ENCODE data around the gene MACROD2.

The MACROD2 gene

DNA sequence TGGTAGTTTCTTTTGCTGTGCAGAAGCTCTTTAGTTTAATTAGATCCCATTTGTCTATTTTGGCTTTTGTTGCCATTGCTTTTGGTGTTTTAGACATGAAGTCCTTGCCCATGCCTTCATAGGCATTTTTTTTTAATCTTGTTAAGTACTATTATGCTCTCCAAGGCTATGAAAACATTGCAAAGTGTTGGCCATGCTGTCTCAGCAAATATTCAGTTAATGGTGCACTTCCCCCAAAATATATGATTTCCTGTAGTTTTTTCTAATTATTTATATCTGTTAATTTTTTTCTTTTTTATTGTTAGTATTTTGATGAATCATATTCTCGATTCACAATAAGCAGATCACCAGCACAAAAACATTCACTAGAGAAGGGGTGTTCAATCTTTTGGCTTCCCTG lies 1148.2 kb downstream of the MACROD2 start:
- intact Hi-C loops (cut with DNase I) = no loop called here
- no peak for DNase-seq

GRCh38 chr20:15144916-15145315 lies 1149.6 kb downstream of the MACROD2 start:
- intact Hi-C loops (cut with DNase I) = no loop called here
- no peak for DNase-seq

GRCh38 chr20:15146948-15147347 lies 1151.6 kb downstream of the MACROD2 start:
- intact Hi-C loops (cut with DNase I) = no loop called here
- DNase-seq = peak in 22 of 42 donors; percentile 3 to 60 (median 16)

GRCh38 chr20:15154070-15154469 lies 1158.8 kb downstream of the MACROD2 start:
- no peak for DNase-seq

GRCh38 chr20:15155848-15156401 lies 1160.6 kb downstream of the MACROD2 start:
- intact Hi-C loops (cut with DNase I) = no loop called here
- DNase-seq = peak in 2 of 42 donors; percentile 11 to 23

More at GRCh38 chr20:15154070-15154469, 1158.8 kb downstream of the MACROD2 start:
- intact Hi-C loops (cut with DNase I) = no loop called here

DNA sequence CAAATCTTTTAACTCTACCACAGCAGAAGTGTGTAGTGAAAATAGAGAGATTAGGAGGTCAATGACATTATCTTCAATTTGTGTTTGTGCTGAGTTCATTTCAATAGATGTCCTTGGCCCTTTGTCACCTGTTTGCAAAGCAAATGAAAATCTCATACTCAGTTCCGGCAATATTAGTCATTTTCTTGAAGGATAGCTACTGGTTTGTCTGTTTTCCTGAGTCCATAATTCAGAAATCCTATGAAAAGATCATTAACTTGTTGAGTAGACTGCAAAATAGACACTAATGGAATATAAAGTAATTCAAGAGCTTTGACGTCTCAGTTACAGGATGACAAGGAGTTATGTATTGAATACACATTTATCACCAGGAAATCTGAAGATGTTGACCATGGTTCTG lies 1163.2 kb downstream of the MACROD2 start:
- DNase-seq = no peak
- intact Hi-C loops (cut with DNase I) = no loop called here

GRCh38 chr20:15162079-15162647 lies 1166.8 kb downstream of the MACROD2 start:
- intact Hi-C loops (cut with DNase I) = no loop called here
- no peak for DNase-seq

DNA sequence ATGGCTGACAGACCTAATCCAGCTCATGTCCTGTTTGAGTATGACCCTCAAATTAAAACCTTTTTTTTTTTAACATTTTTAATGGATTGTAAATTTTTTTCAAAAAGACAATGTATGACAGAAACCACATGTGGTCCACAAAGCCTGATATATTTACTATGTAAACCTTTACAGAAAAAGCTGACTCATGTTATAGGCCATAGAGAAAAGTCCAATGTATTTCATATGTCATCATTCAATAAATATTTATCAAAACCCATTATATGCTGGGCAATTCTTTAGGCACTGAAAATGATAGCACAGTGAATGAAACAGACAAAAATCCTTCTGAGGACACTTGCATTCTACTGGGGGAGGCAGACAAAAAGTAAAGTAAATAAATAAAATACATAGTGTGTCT lies 1168.3 kb downstream of the MACROD2 start:
- no peak for DNase-seq
- intact Hi-C loops (cut with DNase I) = no loop called here

GRCh38 chr20:15164726-15165125 lies 1169.4 kb downstream of the MACROD2 start:
- no peak for DNase-seq
- intact Hi-C loops (cut with DNase I) = no loop called here

GRCh38 chr20:15166744-15167143 lies 1171.4 kb downstream of the MACROD2 start:
- intact Hi-C loops (cut with DNase I) = no loop called here
- no peak for DNase-seq

DNA sequence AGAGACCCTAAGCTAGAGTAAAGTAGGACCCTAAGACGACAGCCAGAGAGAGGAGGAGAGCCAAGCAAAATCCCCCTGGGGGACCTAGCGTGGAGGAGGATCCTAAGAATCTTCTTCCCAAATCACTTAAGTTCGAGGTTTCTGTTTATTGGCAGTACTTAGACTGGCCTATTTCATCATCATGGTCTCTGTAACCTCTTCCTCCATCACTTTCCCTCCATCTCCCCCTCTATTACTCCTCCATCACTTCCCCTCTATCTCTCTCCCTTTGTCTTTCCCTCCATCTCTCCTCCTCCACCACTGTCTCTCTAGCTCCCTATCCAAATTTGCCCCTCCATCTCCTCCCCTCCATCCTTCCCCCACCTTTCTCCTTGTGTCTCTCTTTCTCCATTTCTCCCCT lies 1175.7 kb downstream of the MACROD2 start:
- intact Hi-C loops (cut with DNase I) = no loop called here
- no peak for DNase-seq

- intact Hi-C loops (cut with DNase I) = no loop called here
- peak in 6 of 42 donors; percentile 3 to 39 (median 16) for DNase-seq
Measured at GRCh38 chr20:15176929-15177328, 1181.6 kb downstream of the MACROD2 start.

DNA sequence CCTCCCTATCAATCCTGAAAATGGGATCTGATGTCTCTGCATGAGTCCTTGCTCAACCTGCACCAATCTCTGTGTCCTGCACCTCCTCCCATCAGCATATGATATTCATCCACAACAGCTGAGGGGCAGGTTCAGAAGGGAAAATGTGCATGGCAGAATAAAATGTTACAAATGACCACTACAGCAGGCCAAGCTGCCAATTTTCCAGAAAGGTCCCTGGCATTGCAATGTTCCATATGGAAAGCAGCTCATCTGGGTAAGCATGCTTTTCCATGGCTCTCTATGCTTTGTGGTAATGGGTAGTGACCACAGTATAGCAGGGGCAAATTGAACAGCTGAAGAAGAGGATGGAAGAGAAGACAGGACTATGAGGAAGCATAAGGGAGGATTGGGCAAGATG lies 1183.3 kb downstream of the MACROD2 start:
- intact Hi-C loops (cut with DNase I) = no loop called here
- no peak for DNase-seq

- DNase-seq = peak in 2 of 42 donors; percentile 3 to 26
Measured at GRCh38 chr20:15179381-15179780, 1184.1 kb downstream of the MACROD2 start.

GRCh38 chr20:15179781-15180180 lies 1184.5 kb downstream of the MACROD2 start:
- DNase-seq = no peak
- intact Hi-C loops (cut with DNase I) = no loop called here

More at GRCh38 chr20:15179381-15179780, 1184.1 kb downstream of the MACROD2 start:
- intact Hi-C loops (cut with DNase I) = no loop called here

DNA sequence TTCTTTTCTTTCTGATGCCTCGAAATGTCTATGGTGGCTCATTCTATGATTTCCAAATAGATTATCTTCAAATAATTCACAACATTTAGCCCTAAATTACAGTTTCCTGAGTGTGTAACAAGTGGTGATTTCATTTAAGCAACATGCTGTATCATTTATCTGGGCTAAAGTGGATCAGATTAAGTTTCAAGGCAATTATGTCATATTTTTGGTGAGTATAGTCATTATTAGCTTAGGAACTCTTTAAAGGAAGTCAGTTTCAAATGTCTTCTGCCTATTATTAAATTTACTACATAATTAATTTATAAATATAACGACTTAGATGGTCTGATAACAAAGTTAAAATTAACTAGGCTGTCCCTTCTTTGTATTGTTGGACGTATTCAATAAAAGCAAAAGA lies 1190.0 kb downstream of the MACROD2 start:
- no peak for DNase-seq
- intact Hi-C loops (cut with DNase I) = no loop called here

DNA sequence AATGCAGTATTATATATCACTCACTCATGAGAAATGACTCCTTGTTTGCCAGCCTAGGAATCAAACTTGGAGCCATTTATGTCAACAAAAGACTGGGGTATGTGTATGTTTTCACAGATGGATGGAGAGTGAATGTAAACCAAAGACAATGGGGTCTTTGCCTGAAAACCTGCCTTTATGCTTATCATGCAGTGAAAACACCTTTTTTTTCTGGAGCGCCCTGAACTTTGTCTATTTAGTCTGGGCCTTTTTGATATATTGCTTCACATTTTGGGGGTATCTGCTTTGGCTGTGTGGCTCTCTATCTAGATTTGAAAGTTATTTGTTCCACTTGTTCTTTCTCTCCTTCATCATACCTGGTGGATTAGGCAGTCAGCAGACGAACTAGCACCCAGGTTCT lies 1190.6 kb downstream of the MACROD2 start:
- intact Hi-C loops (cut with DNase I) = no loop called here
- DNase-seq = no peak

DNA sequence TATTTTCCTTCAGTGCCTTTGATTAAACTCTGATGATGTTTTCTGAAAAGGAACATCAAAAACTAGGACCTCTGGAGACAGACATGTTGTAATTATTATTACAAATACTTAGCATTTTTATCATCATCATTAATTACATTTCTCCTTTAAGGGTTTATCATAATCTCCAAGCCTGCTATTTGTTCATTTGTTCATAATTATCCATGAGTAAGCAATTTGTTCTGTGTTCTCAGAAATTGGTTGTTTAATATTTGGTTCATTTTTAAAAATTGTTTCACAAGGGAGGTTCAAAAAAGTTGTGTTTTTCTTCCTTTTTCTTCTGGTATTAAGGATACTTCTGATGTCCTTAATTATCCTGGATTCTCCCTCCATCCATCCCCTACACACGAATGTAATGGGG lies 1192.3 kb downstream of the MACROD2 start:
- DNase-seq = no peak
- intact Hi-C loops (cut with DNase I) = no loop called here

- intact Hi-C loops (cut with DNase I) = no loop called here
Measured at GRCh38 chr20:15188415-15188814, 1193.1 kb downstream of the MACROD2 start.

DNA sequence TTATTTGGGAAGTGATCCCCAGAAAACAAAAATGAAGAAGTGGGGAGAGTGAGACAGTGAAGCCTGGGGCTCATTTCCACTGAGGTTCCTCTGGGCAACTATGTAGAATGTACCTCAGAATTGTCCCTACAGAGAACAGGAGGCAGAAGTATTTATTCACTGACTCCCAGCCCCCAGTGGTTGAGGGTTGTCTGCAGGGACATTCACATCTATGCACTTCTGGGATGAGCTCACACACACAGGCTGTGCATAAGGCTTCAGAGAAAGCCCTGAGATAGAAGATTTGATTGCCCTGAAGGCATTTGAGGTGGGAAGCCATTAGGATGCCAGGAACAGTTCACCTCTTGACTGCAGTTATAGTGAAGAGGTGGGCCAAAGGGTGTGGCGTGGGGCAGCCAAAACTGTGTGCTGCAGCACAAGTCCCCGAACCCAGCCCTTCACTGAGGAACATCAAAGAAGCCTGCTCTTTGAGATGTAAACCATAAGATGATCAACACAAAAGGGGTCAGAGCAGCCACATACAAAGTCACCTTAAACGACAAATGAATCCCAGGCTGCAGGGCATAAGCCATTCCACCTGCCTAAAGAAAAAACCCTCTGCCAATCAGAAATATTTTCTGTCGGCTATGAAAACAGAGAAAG lies 1195.9 kb downstream of the MACROD2 start:
- no peak for DNase-seq
- intact Hi-C loops (cut with DNase I) = no loop called here

More at GRCh38 chr20:15188415-15188814, 1193.1 kb downstream of the MACROD2 start:
- no peak for DNase-seq

GRCh38 chr20:15195378-15195777 lies 1200.1 kb downstream of the MACROD2 start:
- intact Hi-C loops (cut with DNase I) = no loop called here
- no peak for DNase-seq

Measured in head of caudate nucleus (tissue), 42 donors.